Endodermal cell (in vitro differentiated cells): ENCODE measurements around the gene MACROH2A1. TPM values are rescaled to one million over a fixed set of nuclear protein-coding genes. Genes with fewer than 3 reads are reported as not detected.

Experiments used
- DNase-seq: peaks from one replicate; pipeline ENCODE4 v3.0.0-alpha.2; 2017
- H3K27ac ChIP-seq: 2 replicates; pipeline ENCODE4 v1.5.1; 2013; ENCODE audit warnings: mild to moderate bottlenecking, low read depth, low read length, moderate library complexity
- H3K27me3 ChIP-seq: 2 replicates; pipeline ENCODE4 v1.6.1; 2013; ENCODE audit warnings: mild to moderate bottlenecking, low read length, moderate library complexity; ENCODE audit not compliant: insufficient read depth, control insufficient read depth, poor library complexity, severe bottlenecking
- H3K36me3 ChIP-seq: 2 replicates; pipeline ENCODE4 v1.7.0; 2013; ENCODE audit warnings: mild to moderate bottlenecking, low read length, moderate library complexity; ENCODE audit not compliant: control insufficient read depth, insufficient read depth
- H3K4me1 ChIP-seq: one replicate; pipeline ENCODE4 v1.7.0; 2013; ENCODE audit warnings: low read length; ENCODE audit not compliant: control insufficient read depth, insufficient read depth
- H3K4me3 ChIP-seq: 2 replicates; pipeline ENCODE4 v1.5.1; 2013; ENCODE audit warnings: mild to moderate bottlenecking, low read length, moderate library complexity
- H3K9ac ChIP-seq: 2 replicates; pipeline ENCODE4 v1.6.1; 2013; ENCODE audit warnings: mild to moderate bottlenecking, low read length, moderate library complexity; ENCODE audit not compliant: poor library complexity, severe bottlenecking; ENCODE audit errors: extremely low read depth
- H3K9me3 ChIP-seq: 2 replicates; pipeline ENCODE4 v1.6.1; 2013; ENCODE audit warnings: mild to moderate bottlenecking, low read length, moderate library complexity; ENCODE audit not compliant: control insufficient read depth
- H3K27ac Mint-ChIP-seq: 2 replicates; pipeline ENCODE4 v1.8.0; 2020; ENCODE audit warnings: mixed read lengths
- H3K27me3 Mint-ChIP-seq: 2 replicates; pipeline ENCODE4 v1.8.0; 2021; ENCODE audit warnings: mild to moderate bottlenecking, mixed read lengths; ENCODE audit not compliant: insufficient read depth
- H3K36me3 Mint-ChIP-seq: 2 replicates; pipeline ENCODE4 v1.8.0; 2020; ENCODE audit warnings: low read depth, mixed read lengths
- H3K4me1 Mint-ChIP-seq: 2 replicates; pipeline ENCODE4 v1.8.0; 2020; ENCODE audit warnings: mixed read lengths
- H3K4me3 Mint-ChIP-seq: 2 replicates; pipeline ENCODE4 v1.8.0; 2020; ENCODE audit warnings: mild to moderate bottlenecking, moderate library complexity, mixed read lengths
- H3K9me3 Mint-ChIP-seq: 2 replicates; pipeline ENCODE4 v1.8.0; 2020; ENCODE audit warnings: mild to moderate bottlenecking, mixed read lengths
- WGBS, 2 experiments: methylation state at CpG; one replicate each; pipeline versions ENCODE4 v1.1.5 to v1.1.7; 2013; ENCODE audit warnings: missing lambda C conversion rate in 2 of 2, mixed read lengths in 1 of 2; ENCODE audit not compliant: insufficient coverage in 1 of 2, insufficient read length in 1 of 2; 5-methylcytosine and 5-hydroxymethylcytosine counted together
- total RNA-seq, 2 donors: library from RNA; stranded (reverse); fragmentation: NEBNext Ultra II Directional in 1 of 2; extraction: Animal tissue kit (Norgen Biotek cat#: 25700) in 1 of 2; gene quantifications; 2 replicates in 1 of 2; 3 replicates in 1 of 2; pipeline ENCODE4 v1.2.1, GENCODE V29; 2021
- TF ChIP-seq, protein P1 (sequence below): fragments of 200-600 bp; sonication (generic); conservative IDR thresholded peaks from 2 replicates; pipeline ENCODE4 v1.5.0; 2021; ENCODE audit warnings: antibody characterized with exemption, mild to moderate bottlenecking

The MACROH2A1 gene
- total RNA-seq, 2 donors from 2014 or later = 256 to 288 TPM

DNA sequence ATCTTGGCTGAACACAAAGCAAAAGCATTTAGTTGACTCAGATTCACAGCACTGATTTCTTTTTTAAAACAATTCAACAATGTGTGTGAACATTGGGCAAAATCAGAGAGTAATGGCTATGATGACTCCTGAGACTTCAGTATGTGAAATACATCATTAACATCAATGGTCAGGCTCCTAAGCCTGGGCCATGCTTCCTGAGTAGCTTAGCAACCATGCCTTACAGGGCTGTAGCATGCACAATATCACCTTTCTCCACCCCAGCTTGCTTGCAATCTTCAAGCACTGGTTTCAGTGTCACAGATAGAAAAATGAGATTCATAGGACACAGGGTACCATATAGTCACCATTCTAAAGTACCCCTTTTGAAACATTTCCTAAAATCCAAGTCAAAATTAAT lies 41.3 kb downstream of the MACROH2A1 start:
- Histone ChIP-seq H3K4me3 (no peak overlapping the region), H3K4me1 (no peaks in the 10 kb centered on the region), H3K9ac (no peak overlapping the region), H3K27me3 (no peaks in the 10 kb centered on the region), H3K9me3 (no peaks in the 10 kb centered on the region), H3K27ac (no peak overlapping the region), H3K36me3 (peaks cover 98% of the 10 kb centered on the region)
- Mint-ChIP-seq H3K27me3 (no peaks in the 10 kb centered on the region), H3K4me3 (no peak overlapping the region), H3K27ac (no peak overlapping the region), H3K4me1 (no peaks in the 10 kb centered on the region), H3K9me3 (no peaks in the 10 kb centered on the region), H3K36me3 (peaks cover 78% of the 10 kb centered on the region)
- no peak for DNase-seq
- TF ChIP-seq, protein P1, sequence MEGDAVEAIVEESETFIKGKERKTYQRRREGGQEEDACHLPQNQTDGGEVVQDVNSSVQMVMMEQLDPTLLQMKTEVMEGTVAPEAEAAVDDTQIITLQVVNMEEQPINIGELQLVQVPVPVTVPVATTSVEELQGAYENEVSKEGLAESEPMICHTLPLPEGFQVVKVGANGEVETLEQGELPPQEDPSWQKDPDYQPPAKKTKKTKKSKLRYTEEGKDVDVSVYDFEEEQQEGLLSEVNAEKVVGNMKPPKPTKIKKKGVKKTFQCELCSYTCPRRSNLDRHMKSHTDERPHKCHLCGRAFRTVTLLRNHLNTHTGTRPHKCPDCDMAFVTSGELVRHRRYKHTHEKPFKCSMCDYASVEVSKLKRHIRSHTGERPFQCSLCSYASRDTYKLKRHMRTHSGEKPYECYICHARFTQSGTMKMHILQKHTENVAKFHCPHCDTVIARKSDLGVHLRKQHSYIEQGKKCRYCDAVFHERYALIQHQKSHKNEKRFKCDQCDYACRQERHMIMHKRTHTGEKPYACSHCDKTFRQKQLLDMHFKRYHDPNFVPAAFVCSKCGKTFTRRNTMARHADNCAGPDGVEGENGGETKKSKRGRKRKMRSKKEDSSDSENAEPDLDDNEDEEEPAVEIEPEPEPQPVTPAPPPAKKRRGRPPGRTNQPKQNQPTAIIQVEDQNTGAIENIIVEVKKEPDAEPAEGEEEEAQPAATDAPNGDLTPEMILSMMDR = no peak

DNA sequence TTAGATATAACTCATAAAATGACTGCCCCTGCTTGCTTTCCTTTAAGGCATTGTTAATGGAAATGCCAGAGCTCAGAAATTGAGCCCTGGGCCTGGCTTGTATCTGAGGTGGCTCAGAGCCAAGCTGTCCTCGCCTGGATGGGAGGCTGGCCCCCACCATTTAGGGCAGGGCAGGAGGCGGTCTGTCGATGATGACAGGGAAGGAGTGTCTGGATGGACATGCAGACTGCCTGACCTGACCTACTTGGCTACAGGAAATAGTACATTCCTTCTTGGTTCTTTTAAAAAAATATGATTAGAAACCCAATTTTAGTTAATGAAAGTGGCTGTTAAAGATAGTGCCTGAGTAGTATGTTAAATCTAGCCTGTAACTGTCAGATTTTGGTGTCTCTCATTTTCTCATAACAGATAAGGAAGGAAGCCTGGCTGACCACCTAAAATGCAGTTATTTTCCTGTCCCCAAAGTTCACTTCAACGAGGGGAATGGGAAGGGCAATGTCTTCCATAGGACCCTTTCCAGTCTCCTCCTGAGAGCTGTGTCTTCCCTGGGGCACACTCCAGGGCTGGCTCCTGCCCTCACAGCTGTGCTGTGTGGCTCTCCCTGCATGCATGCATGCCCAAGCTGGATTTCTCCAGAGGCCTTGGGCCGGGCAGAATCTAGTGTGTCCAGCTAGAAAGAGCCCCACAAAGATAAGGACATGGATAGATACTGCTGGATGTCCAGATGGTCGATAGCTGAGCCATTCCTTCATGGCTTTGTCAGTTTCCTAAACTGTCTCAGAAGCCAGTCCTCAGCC lies 42.3 kb downstream of the MACROH2A1 start:
- no peaks in the 10 kb centered on the region for H3K9me3 Mint-ChIP-seq
- H3K4me3 Mint-ChIP-seq = no peak overlapping the region
- no peak overlapping the region for H3K4me3 ChIP-seq
- H3K27me3 Mint-ChIP-seq = no peaks in the 10 kb centered on the region
- no peak overlapping the region for H3K27ac ChIP-seq
- no peak for DNase-seq
- H3K27me3 ChIP-seq = no peaks in the 10 kb centered on the region
- no peak overlapping the region for H3K27ac Mint-ChIP-seq
- H3K9me3 ChIP-seq = no peaks in the 10 kb centered on the region
- peaks cover 80% of the 10 kb centered on the region for H3K36me3 Mint-ChIP-seq
- peaks cover 98% of the 10 kb centered on the region for H3K36me3 ChIP-seq
- H3K4me1 ChIP-seq = no peaks in the 10 kb centered on the region
- no peaks in the 10 kb centered on the region for H3K4me1 Mint-ChIP-seq
- WGBS, 2 experiments = 95 to 100% methylated on average over 3 to 6 of the region's 6 CpGs
- no peak overlapping the region for H3K9ac ChIP-seq
- TF ChIP-seq, protein P1 = no peak

GRCh38 chr5:135355169-135355568 lies 43.9 kb downstream of the MACROH2A1 start:
- H3K27me3 Mint-ChIP-seq = no peaks in the 10 kb centered on the region
- H3K9me3 Mint-ChIP-seq = no peaks in the 10 kb centered on the region

More at GRCh38 chr5:135355169-135355568, 43.9 kb downstream of the MACROH2A1 start:
- TF ChIP-seq, protein P1 = no peak
- H3K9ac ChIP-seq = no peak overlapping the region
- H3K27me3 ChIP-seq = no peaks in the 10 kb centered on the region
- 100% methylated on average over 1 of the region's 1 CpG; no CpG with 5 or more reads in 1 of the 2 experiments for WGBS, 2 experiments
- Mint-ChIP-seq H3K4me1 (no peaks in the 10 kb centered on the region), H3K27ac (no peak overlapping the region), H3K4me3 (no peak overlapping the region), H3K36me3 (peaks cover 78% of the 10 kb centered on the region)
- H3K4me3 ChIP-seq = no peak overlapping the region
- DNase-seq = no peak
- peaks cover 98% of the 10 kb centered on the region for H3K36me3 ChIP-seq
- H3K9me3 ChIP-seq = no peaks in the 10 kb centered on the region
- H3K27ac ChIP-seq = no peak overlapping the region
- no peaks in the 10 kb centered on the region for H3K4me1 ChIP-seq
